ENCODE results near the gene FHOD3. TPM values are rescaled to one million over a fixed set of nuclear protein-coding genes. Genes with fewer than 3 reads are reported as not detected.

FHOD3 gene
- polyA plus RNA-seq (2011; rRNA removed) (2.4 and 2.5 TPM in 2 replicates), polyA plus RNA-seq (2017; fragmentation: RNase III; extraction: RNeasy Plus Mini Kit Qiagen cat#74134 plus additional on column Dnase treatment) (2.9 to 4.2 TPM (median 3.6 TPM) in 3 replicates), polyA minus RNA-seq (2011; rRNA and poly(A)+ RNA removed) (2.7 and 2.8 TPM in 2 replicates)
- 1.1 TPM in 2 replicates for polyA plus RNA-seq (2012; cell fraction: cytosol; rRNA removed)
- 1.2 and 1.7 TPM in 2 replicates for polyA plus RNA-seq (2012; cell fraction: nucleus; rRNA removed)

DNA sequence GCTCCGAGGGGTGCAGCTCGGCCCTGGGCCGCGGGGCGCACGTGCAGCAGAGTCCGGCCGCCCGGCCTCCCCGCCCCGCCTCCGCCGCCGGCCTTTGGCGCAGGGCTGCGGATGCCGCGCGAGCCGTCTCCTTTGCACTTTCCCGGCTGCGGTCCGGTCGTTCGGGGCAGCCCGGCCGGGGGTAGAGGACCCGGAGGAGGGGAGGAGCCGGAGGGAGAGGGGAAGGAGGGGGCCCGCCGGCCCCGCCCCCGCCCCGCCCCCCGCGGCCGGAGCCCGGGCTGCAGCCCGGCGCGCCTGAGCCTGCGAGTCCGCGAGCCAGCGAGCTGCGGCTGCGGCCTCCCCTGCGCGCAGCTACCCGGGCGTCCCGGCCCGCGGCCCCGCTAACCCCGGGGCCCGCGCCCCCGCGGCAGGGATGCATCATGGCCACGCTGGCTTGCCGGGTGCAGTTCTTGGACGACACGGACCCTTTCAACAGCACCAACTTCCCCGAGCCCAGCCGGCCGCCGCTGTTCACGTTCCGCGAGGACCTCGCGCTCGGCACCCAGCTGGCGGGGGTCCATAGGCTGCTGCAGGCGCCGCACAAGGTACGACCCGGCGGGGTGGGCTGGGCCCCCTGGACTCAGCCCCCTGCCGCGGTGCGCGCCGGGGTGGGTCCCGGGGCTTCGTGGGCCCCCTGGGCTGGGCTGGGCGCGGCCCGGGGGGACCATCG is at the start of gene FHOD3:
FHOD3 (plus strand) TSS at position 297 of the 709 bp plus-strand sequence; CDS start at position 420, 123 bp downstream.
- ChIA-PET CTCF (interaction anchor here (1.4 to 5.4 kb wide), 5 partner anchors 13 to 275 kb away, joined by 3 to 16 read pairs (median 4); no protein-coding TSS in a partner anchor), POLR2A (interaction anchor here (0.5 to 2.3 kb wide), 5 partner anchors 12 to 231 kb away, joined by 3 to 10 read pairs (median 4); no protein-coding TSS in a partner anchor)
- DNase-seq (ENCODE audit: low read depth in 1 of 2, low spot score in 1 of 2) (peak; percentile 26 to 27), ATAC-seq (peak; percentile 67 to 70), FAIRE-seq (no peak)
- Histone ChIP-seq H3K4me3 (peak within 1 kb of the TSS; percentile 67), H3K9me3 (no peaks in the 10 kb centered on the region), H3K4me2 (peak within 1 kb of the TSS; percentile 100), H3K27ac (peak within 1 kb of the TSS; percentile 72 to 92), H3K4me1 (no peaks in the 10 kb centered on the region)
- WGBS (ENCODE audit: missing lambda C conversion rate), result no CpG with 5 or more reads among the region's 91 CpGs
- TF ChIP-seq BHLHE40 (IDR thresholded peaks at IDR 0.05; ENCODE audit: low read depth, low read length) (no peak), JUNB (IDR thresholded peaks at IDR 0.05) (no peak), POLR2AphosphoS2 (conservative IDR thresholded peaks at IDR 0.05; ENCODE audit: low read length) (no peak), MAZ (IDR thresholded peaks at IDR 0.05; ENCODE audit: borderline replicate concordance, low read depth, low read length) (no peak)

DNA sequence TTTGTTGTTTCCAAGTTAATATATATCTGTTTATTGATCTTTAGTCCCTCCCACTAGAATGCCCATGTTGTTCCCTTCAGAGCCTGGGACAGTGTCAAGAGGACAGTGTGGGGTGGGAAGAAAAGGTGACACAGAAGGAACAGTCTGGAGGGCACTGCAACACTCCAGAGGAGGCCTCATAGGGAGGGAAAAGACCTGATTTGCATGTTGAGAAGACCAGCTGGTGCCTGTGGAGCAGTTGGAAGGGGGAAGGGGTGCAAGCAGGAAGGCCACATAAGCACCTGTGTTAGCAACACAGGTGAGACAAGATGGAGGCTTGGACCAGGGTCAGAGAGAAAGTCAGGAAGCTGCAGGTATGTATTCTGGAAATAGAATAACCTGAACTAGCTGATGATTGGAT is 48.1 kb upstream of the FHOD3 start:
- no peak for DNase-seq (ENCODE audit: low read depth in 1 of 2, low spot score in 1 of 2)

DNA sequence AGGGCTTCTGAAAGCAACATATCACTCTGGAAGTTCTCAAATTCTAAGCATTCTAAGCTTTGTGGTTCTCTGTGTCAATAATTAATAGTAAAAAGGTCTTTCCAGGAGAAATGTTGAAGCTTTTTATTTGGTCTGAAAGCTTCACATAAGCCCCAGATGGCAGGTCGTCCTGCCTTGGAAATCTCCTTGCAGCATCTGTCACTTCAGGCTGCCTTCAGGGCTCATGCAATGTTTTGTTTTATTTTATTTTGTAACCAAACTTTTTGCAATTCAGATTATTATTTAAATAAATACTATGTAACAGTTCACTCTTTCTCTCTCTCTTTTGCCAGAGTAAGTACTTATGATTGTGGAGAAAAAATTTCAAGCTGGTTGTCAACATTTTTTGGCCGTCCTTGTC is 46.7 kb upstream of the FHOD3 start:
- CTCF ChIA-PET, result interaction anchor here (0.6 kb wide), 1 partner anchor 26 kb away, joined by 4 read pairs; no protein-coding TSS in a partner anchor
- no peak overlapping the region for H3K4me3 ChIP-seq
- DNase-seq (ENCODE audit: low read depth in 1 of 2, low spot score in 1 of 2), result no peak
- POLR2A ChIA-PET, result no interaction called here
- no peak for ATAC-seq
- no peak overlapping the region for H3K27ac ChIP-seq
- no peaks in the 10 kb centered on the region for H3K4me1 ChIP-seq
- H3K9me3 ChIP-seq, result no peaks in the 10 kb centered on the region
- 72% methylated on average over 2 of the region's 2 CpGs for WGBS (ENCODE audit: missing lambda C conversion rate)
- TF ChIP-seq FOSL2 (IDR thresholded peaks at IDR 0.05) (no peak), FOSL2 (CRISPR knock-in tag; IDR thresholded peaks at IDR 0.05) (no peak), CHD2 (IDR thresholded peaks at IDR 0.05; ENCODE audit: low read length, partially characterized antibody) (no peak), FOSB (CRISPR knock-in tag; IDR thresholded peaks at IDR 0.05) (no peak), RNF2 (IDR thresholded peaks at IDR 0.05; ENCODE audit: borderline replicate concordance, low read depth) (no peak), ZSCAN20 (CRISPR knock-in tag; IDR thresholded peaks at IDR 0.05) (no peak)
- FAIRE-seq, result no peak
- no peak overlapping the region for H3K4me2 ChIP-seq

More for the DNA sequence above, 48.1 kb upstream of the FHOD3 start:
- Histone ChIP-seq H3K4me3 (no peak overlapping the region), H3K4me1 (no peaks in the 10 kb centered on the region), H3K4me2 (no peak overlapping the region), H3K27ac (no peak overlapping the region), H3K9me3 (no peaks in the 10 kb centered on the region)
- no peak for TF ChIP-seq CHD4 (IDR thresholded peaks at IDR 0.05; ENCODE audit: borderline replicate concordance)
- no peak for TF ChIP-seq NR3C1 (IDR thresholded peaks at IDR 0.05)
- no peak for TF ChIP-seq FOSL2 (IDR thresholded peaks at IDR 0.05)
- no peak for TF ChIP-seq FOSL2 (CRISPR knock-in tag; IDR thresholded peaks at IDR 0.05)
- TF ChIP-seq RCOR1 (IDR thresholded peaks at IDR 0.05; ENCODE audit: low read depth, low read length), result no peak
- TF ChIP-seq EHF (CRISPR knock-in tag; IDR thresholded peaks at IDR 0.05), result no peak
- TF ChIP-seq ZFP36 (IDR thresholded peaks at IDR 0.05; ENCODE audit: borderline replicate concordance, partially characterized antibody), result no peak
- no peak for TF ChIP-seq RAD21 (conservative IDR thresholded peaks at IDR 0.05 in 1 of 2, IDR thresholded peaks at IDR 0.05 in 1 of 2)
- TF ChIP-seq, protein P1, sequence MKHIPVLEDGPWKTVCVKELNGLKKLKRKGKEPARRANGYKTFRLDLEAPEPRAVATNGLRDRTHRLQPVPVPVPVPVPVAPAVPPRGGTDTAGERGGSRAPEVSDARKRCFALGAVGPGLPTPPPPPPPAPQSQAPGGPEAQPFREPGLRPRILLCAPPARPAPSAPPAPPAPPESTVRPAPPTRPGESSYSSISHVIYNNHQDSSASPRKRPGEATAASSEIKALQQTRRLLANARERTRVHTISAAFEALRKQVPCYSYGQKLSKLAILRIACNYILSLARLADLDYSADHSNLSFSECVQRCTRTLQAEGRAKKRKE (CRISPR knock-in tag; IDR thresholded peaks at IDR 0.05; ENCODE audit: low read depth), result no peak
- no peak for TF ChIP-seq BHLHE40 (IDR thresholded peaks at IDR 0.05; ENCODE audit: low read depth, low read length)
- ATAC-seq, result no peak
- no peak for FAIRE-seq
- ChIA-PET CTCF (no interaction called here), POLR2A (no interaction called here)

DNA sequence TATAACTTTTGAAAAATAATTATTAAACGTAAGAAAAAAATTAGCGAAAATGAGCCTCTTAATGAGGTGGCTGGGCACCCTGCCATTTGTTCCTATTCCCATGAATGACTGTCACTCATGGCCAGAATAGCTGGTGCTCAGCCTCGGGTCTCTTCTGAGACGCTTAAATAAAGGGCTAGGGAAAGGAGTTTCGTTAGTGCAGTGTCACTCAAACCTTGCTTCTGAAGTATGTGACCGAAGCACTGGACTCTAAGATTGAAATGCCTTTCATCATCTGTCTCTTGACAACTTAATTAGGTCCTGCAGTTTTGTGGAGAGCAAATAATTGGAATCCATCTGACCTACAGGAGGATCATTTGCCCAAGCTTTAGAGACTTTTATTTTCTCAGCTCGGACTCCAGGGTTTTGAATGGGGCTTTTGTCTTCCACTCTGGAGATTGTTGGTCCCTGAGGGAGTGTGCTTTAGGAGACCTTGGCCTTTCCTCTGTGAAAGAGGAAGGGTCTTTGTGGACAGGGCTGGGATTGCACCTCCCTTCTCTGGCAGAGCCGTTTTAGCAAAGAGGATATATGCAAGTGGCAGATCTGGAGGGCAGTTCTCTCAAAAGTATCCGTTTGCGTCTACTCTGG is 42.3 kb upstream of the FHOD3 start:
- FAIRE-seq, result no peak
- ChIA-PET POLR2A (no interaction called here), CTCF (interaction anchor here (0.6 to 0.7 kb wide), 2 partner anchors 162 to 419 kb away, joined by 4 to 5 read pairs; no protein-coding TSS in a partner anchor)
- no peak overlapping the region for H3K4me2 ChIP-seq
- 87% methylated on average over 10 of the region's 10 CpGs for WGBS (ENCODE audit: missing lambda C conversion rate)
- DNase-seq (ENCODE audit: low read depth in 1 of 2, low spot score in 1 of 2), result no peak
- no peaks in the 10 kb centered on the region for H3K9me3 ChIP-seq
- H3K4me1 ChIP-seq, result no peaks in the 10 kb centered on the region
- no peak overlapping the region for H3K4me3 ChIP-seq
- no peak for ATAC-seq
- no peak overlapping the region for H3K27ac ChIP-seq
- no peak for TF ChIP-seq PHF8 (IDR thresholded peaks at IDR 0.05; ENCODE audit: borderline replicate concordance, low read depth)
- no peak for TF ChIP-seq NPAS2 (CRISPR knock-in tag; IDR thresholded peaks at IDR 0.05; ENCODE audit: borderline replicate concordance)
- TF ChIP-seq, protein P1 (CRISPR knock-in tag; IDR thresholded peaks at IDR 0.05; ENCODE audit: low read depth), result no peak
- no peak for TF ChIP-seq MAFK (IDR thresholded peaks at IDR 0.05; ENCODE audit: partially characterized antibody)
- no peak for TF ChIP-seq NFE2L2 (conservative IDR thresholded peaks at IDR 0.05; ENCODE audit: low read length)
- no peak for TF ChIP-seq RFX5 (IDR thresholded peaks at IDR 0.05)
- TF ChIP-seq RNF2 (IDR thresholded peaks at IDR 0.05; ENCODE audit: borderline replicate concordance, low read depth), result no peak
- TF ChIP-seq CHD4 (IDR thresholded peaks at IDR 0.05; ENCODE audit: borderline replicate concordance), result no peak
- no peak for TF ChIP-seq FOSL2 (IDR thresholded peaks at IDR 0.05)
- no peak for TF ChIP-seq FOSL2 (CRISPR knock-in tag; IDR thresholded peaks at IDR 0.05)
- TF ChIP-seq, protein P2, sequence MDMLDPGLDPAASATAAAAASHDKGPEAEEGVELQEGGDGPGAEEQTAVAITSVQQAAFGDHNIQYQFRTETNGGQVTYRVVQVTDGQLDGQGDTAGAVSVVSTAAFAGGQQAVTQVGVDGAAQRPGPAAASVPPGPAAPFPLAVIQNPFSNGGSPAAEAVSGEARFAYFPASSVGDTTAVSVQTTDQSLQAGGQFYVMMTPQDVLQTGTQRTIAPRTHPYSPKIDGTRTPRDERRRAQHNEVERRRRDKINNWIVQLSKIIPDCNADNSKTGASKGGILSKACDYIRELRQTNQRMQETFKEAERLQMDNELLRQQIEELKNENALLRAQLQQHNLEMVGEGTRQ (IDR thresholded peaks at IDR 0.05), result no peak
- no peak for TF ChIP-seq TFCP2L1 (CRISPR knock-in tag; IDR thresholded peaks at IDR 0.05)
- TF ChIP-seq KDM1A (IDR thresholded peaks at IDR 0.05; ENCODE audit: low read depth), result no peak
- TF ChIP-seq, protein P3, sequence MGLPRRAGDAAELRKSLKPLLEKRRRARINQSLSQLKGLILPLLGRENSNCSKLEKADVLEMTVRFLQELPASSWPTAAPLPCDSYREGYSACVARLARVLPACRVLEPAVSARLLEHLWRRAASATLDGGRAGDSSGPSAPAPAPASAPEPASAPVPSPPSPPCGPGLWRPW (IDR thresholded peaks at IDR 0.05), result no peak
